GM10248 (cell line): Measurements from ENCODE around the gene SLC8A3.

ENCODE experiments used
- CTCF ChIA-PET: fragments of 300-600 bp; sonication (Branson Sonifier 250); formaldehyde crosslinking; extraction: SDS; loops from one replicate; lab custom pipeline; 2021; ENCODE audit warnings: antibody characterized with exemption; lab: Yijun Ruan, JAX
- POLR2A ChIA-PET: fragments of 350-650 bp; sonication (Branson Sonifier 250); formaldehyde crosslinking; extraction: SDS; loops from one replicate; lab custom pipeline; 2020; ENCODE audit warnings: antibody characterized with exemption; lab: Yijun Ruan, JAX
- DNase-seq: peaks from one replicate; pipeline ENCODE4 v3.0.0; 2012; ENCODE audit errors: extremely low spot score
- TF ChIP-seq, protein P1 (sequence below): IDR thresholded peaks from 2 replicates; pipeline ENCODE4 v1.5.1; 2012; ENCODE audit warnings: mild to moderate bottlenecking, low read depth; ENCODE audit errors: extremely low read depth, missing control alignments, control extremely low read depth

SLC8A3 gene

DNA sequence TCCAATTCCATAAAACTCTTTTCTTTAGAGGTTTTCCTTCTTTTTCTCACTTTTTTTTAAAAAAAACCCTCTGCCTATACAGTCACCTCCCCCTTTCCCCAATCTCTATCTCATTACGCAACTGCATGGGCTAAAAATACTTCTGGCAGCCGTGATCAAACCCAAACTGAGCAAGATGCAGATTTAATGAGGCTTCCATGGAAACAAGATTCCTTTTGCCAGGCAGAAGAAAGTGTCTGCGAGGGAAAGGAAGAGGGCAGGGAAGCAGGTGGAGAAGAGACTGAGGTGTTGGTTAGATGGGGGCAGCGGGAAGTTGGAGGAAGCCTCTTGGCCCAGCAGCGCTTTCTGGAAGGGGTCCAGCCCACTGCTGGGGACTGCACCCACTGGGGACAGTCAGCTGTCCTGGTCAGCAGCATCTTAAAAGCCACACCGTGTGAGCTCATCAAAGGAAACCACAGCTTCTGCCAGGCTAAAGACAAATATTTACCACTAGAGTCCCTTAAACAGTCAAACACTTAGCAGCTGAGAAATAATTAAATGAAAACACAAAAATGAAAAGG is 90.4 kb downstream of the SLC8A3 start:
- ChIA-PET CTCF (interaction anchor here (2.1 kb wide), 1 partner anchor 24 kb away, joined by 7 read pairs; no protein-coding TSS in a partner anchor), POLR2A (no interaction called here)
- TF ChIP-seq, protein P1, sequence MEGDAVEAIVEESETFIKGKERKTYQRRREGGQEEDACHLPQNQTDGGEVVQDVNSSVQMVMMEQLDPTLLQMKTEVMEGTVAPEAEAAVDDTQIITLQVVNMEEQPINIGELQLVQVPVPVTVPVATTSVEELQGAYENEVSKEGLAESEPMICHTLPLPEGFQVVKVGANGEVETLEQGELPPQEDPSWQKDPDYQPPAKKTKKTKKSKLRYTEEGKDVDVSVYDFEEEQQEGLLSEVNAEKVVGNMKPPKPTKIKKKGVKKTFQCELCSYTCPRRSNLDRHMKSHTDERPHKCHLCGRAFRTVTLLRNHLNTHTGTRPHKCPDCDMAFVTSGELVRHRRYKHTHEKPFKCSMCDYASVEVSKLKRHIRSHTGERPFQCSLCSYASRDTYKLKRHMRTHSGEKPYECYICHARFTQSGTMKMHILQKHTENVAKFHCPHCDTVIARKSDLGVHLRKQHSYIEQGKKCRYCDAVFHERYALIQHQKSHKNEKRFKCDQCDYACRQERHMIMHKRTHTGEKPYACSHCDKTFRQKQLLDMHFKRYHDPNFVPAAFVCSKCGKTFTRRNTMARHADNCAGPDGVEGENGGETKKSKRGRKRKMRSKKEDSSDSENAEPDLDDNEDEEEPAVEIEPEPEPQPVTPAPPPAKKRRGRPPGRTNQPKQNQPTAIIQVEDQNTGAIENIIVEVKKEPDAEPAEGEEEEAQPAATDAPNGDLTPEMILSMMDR = no peak
- DNase-seq = no peak

DNA sequence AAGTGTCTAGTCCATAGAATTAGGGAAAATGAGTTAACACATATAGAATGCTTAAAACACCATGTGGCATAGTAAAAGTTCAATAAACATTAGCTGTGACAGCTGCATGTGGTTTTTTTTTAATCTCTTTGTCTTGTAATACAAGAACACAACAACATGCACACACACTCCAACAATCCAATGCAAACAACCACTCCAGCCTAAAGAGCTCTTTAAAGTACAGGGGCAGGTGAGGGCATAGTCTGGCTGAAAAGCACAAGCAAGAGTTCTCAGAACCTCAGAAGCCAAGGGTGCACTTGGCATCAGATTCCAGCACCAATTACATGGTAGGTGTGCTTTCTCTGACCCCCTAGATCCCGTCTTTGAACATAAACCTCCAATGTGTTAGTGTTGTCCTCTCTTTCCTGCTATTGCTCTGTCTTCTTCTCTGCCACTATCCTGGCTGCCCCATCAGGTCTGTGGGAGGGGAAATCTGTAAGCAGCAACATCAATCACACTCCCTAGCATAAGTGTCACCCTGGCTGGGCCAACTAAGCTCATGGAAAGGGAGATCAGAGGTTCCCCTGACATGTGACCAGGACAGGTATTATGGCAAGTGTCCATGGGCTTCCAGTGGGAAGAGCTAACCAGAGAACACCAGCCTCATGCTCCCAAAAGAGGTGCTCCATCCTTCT is 91.0 kb downstream of the SLC8A3 start:
- POLR2A ChIA-PET = no interaction called here
- CTCF ChIA-PET = interaction anchor here (2.1 kb wide), 1 partner anchor 24 kb away, joined by 7 read pairs; no protein-coding TSS in a partner anchor
- TF ChIP-seq, protein P1 = no peak
- DNase-seq = no peak

DNA sequence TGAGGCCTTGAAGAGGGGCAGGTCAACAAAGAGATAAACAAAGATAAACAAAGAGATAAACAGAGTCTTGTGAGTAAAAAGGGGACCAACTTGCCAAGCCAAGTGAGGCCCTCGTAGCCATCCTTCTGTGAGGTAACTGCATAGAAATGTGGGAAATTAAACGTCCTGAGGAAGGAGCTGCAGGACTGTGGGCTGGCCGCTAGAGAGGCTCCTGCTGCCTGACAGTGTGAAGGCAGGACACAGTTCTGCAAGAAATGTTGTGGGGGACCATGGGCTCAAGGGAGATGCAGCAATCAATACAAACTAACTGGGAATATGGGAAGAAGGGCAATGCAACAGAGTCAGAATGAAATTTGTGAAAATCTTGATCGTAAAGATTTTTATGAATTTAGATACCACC is 91.9 kb downstream of the SLC8A3 start:
- DNase-seq = no peak
- ChIA-PET CTCF (interaction anchor here (1.4 to 2.1 kb wide), 2 partner anchors 9 to 23 kb away, joined by 4 to 7 read pairs; no protein-coding TSS in a partner anchor), POLR2A (no interaction called here)
- TF ChIP-seq, protein P1 = no peak

DNA sequence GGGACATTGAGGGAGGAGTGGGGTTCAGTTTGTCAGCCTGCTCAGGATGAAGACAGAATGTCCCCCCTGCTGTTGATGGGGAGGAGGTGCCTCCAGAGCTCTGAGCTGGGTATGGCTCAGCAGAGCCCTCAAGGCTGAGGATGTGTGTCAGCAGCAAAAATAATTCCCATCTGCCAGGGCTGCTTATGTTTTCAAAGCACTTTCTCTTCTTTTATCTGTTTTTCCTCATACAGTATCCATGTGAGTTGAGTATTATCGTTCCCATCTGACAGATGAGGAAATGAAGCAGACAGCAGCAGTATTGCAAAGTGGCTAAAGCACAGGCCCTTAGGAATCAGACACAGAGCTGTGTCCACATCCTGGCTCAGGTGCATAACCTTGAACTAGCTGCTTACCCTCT is 94.1 kb downstream of the SLC8A3 start:
- CTCF ChIA-PET = interaction anchor here (1.0 kb wide), 1 partner anchor 21 kb away, joined by 3 read pairs; no protein-coding TSS in a partner anchor

DNA sequence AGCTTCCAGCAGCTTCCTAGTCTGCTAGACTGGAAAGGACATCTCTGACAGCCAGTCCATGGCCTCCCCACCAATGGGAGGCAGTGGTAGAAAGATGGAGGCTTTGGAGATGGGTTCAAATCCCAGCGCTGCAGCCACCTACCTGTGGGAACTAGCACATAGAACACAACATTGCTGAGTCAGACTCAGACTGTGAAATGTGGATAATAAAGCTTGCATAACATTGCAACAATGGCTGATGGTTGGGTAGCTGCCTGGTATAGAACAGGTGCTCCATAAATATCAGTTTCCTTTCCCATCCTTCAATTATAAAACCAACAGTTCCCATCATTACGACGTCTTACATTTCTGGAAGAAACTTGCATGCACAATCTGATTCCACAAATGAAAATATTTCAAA is 94.6 kb downstream of the SLC8A3 start:
- CTCF ChIA-PET = interaction anchor here (1.0 to 1.7 kb wide), 2 partner anchors 21 to 24 kb away, joined by 3 to 5 read pairs; no protein-coding TSS in a partner anchor
- POLR2A ChIA-PET = no interaction called here
- TF ChIP-seq, protein P1 = no peak
- no peak for DNase-seq

More for the DNA sequence above, 94.1 kb downstream of the SLC8A3 start:
- POLR2A ChIA-PET = no interaction called here
- no peak for DNase-seq
- TF ChIP-seq, protein P1 = no peak

DNA sequence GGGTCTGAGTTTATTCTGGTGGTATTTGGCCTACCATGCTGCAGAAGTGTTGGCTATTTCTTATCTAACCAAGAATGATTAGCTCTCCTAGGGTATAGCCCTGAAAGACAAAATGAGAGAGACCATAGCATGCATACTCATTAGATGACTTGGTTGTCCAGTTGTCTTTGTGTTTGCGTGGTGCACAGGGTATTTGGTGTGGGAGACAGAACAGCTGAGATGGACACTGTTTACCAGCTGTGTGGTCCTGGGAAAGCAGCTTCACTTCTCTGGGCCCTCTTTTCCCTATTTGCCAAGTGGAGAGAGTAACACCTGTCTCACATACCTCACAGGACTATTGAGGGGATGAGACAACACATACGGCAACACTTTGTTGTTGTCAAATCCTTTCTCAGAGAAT is 95.6 kb downstream of the SLC8A3 start:
- ChIA-PET POLR2A (no interaction called here), CTCF (interaction anchor here (1.7 kb wide), 1 partner anchor 24 kb away, joined by 5 read pairs; no protein-coding TSS in a partner anchor)

More for the DNA sequence above, 95.6 kb downstream of the SLC8A3 start:
- TF ChIP-seq, protein P1 = no peak
- DNase-seq = no peak
